OCI-LY7 (cell line): ENCODE results near the gene SYT13. TPM values are rescaled to one million over a fixed set of nuclear protein-coding genes. Genes with fewer than 3 reads are reported as not detected.

Experiments used
- BruUV-seq: library from RNA; stranded (reverse); fragments of 400-500 nt; replicated peaks from 2 replicates; lab custom pipeline; 2021; lab: Mats Ljungman, UMichigan
- CTCF ChIA-PET: fragments of 300-600 bp; sonication (Branson Sonifier 250); formaldehyde crosslinking; loops from one replicate; lab custom pipeline; 2022; ENCODE audit warnings: antibody characterized with exemption; ENCODE audit not compliant: unreplicated experiment; lab: Charles Lee
- POLR2A ChIA-PET: fragments of 300-600 bp; sonication (Branson Sonifier 250); formaldehyde crosslinking; loops from one replicate; lab custom pipeline; 2022; ENCODE audit warnings: antibody characterized with exemption; lab: Charles Lee
- DNase-seq: peaks from one replicate; pipeline ENCODE4 v3.0.0-alpha.2; 2015; ENCODE audit warnings: low spot score
- H2AFZ ChIP-seq: fragments of 200-600 bp; sonication (generic), shearing (Covaris generic); 2 replicates; pipeline ENCODE4 v1.6.1; 2014; ENCODE audit warnings: mild to moderate bottlenecking, antibody characterized with exemption, low read length, moderate library complexity
- H3K27ac ChIP-seq: fragments of 200-600 bp; sonication (generic); 2 replicates; pipeline ENCODE4 v1.5.1; 2014; ENCODE audit warnings: mixed run types, low read depth, mild to moderate bottlenecking, moderate library complexity, low read length, inconsistent platforms; ENCODE audit not compliant: poor library complexity, severe bottlenecking
- H3K36me3 ChIP-seq: fragments of 200-600 bp; sonication (generic); 2 replicates; pipeline ENCODE4 v1.6.1; 2014; ENCODE audit warnings: mild to moderate bottlenecking, antibody characterized with exemption, low read length, moderate library complexity, mixed read lengths; ENCODE audit not compliant: insufficient read depth
- H3K4me1 ChIP-seq: fragments of 200-600 bp; sonication (generic); 2 replicates; pipeline ENCODE4 v1.5.1; 2014; ENCODE audit warnings: mild to moderate bottlenecking, low read length; ENCODE audit not compliant: insufficient read depth, poor library complexity, severe bottlenecking
- H3K4me2 ChIP-seq: fragments of 200-600 bp; sonication (generic); 2 replicates; pipeline ENCODE4 v1.6.1; 2014; ENCODE audit warnings: mild to moderate bottlenecking, low read length
- H3K4me3 ChIP-seq: fragments of 200-600 bp; sonication (generic); 2 replicates; pipeline ENCODE4 v1.5.1; 2014; ENCODE audit warnings: mild to moderate bottlenecking, low read depth, low read length; ENCODE audit not compliant: poor library complexity, severe bottlenecking
- H3K79me2 ChIP-seq: fragments of 200-600 bp; sonication (generic); 2 replicates; pipeline ENCODE4 v1.6.1; 2016; ENCODE audit warnings: low read depth, mild to moderate bottlenecking, low read length, moderate library complexity, mixed read lengths; ENCODE audit not compliant: insufficient read depth
- H3K9me2 ChIP-seq: fragments of 200-600 bp; sonication (generic); 2 replicates; pipeline ENCODE4 v1.6.1; 2016; ENCODE audit warnings: mild to moderate bottlenecking, low read length, mixed read lengths; ENCODE audit not compliant: insufficient read depth
- H3K9me3 ChIP-seq: fragments of 200-600 bp; sonication (generic); 2 replicates; pipeline ENCODE4 v1.6.1; 2014; ENCODE audit warnings: mild to moderate bottlenecking, mixed run types, low read length, mixed read lengths
- H4K20me1 ChIP-seq: fragments of 200-600 bp; sonication (generic); 2 replicates; pipeline ENCODE4 v1.6.1; 2014; ENCODE audit warnings: mild to moderate bottlenecking, antibody characterized with exemption, low read length, moderate library complexity, mixed read lengths; ENCODE audit not compliant: insufficient read depth
- EZH2phosphoT487 ChIP-seq: fragments of 200-600 bp; sonication (generic); IDR thresholded peaks from 2 replicates; pipeline ENCODE4 v1.6.1; 2018; ENCODE audit warnings: low read depth, borderline replicate concordance, mild to moderate bottlenecking, mixed run types, antibody characterized with exemption, low read length, moderate library complexity, mixed read lengths
- intact Hi-C: fragments of 100-400 bp; cut with micrococcal nuclease; formaldehyde crosslinking; loops from one replicate; pipeline ENCODE4 v1.10.0; 2022; ENCODE audit not compliant: unreplicated experiment
- total RNA-seq, 2 experiments: library from RNA; depleted of rRNA in 1 of 2; stranded (reverse); fragments of >200 nt in 1 of 2; shearing (Covaris generic) in 1 of 2; gene quantifications; 2 replicates each; pipeline ENCODE4 v1.2.3, GENCODE V29; 2014 to 2022
- TF ChIP-seq, protein P1 (sequence below): fragments of 200-600 bp; sonication (generic); conservative IDR thresholded peaks from 2 replicates; pipeline ENCODE4 v1.5.1; 2014; ENCODE audit warnings: mild to moderate bottlenecking, antibody characterized with exemption, low read length, moderate library complexity, mixed read lengths

SYT13 gene
- total RNA-seq, 2 experiments from 2014 or later: not detected

DNA sequence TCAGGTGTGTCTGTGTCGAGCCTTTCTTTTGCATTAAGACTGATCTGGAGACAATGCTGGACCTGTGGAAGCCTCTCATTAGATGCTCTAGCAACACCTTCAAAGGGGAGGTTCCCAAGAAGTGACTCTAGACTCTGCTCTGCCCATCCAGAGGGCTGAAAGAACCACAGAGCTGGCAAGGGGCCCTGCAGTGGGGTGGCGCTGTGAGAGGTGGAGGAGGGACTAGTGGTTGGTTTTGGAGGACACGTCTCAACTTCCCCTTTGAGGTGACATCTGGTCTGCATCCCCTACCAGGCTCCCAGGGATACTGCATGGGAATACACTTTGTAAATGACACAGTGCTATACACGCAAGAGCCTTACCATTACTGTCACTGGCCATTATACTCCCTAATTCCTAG lies 34.2 kb upstream of the SYT13 start:
- TF ChIP-seq EZH2phosphoT487: no peak
- TF ChIP-seq, protein P1, sequence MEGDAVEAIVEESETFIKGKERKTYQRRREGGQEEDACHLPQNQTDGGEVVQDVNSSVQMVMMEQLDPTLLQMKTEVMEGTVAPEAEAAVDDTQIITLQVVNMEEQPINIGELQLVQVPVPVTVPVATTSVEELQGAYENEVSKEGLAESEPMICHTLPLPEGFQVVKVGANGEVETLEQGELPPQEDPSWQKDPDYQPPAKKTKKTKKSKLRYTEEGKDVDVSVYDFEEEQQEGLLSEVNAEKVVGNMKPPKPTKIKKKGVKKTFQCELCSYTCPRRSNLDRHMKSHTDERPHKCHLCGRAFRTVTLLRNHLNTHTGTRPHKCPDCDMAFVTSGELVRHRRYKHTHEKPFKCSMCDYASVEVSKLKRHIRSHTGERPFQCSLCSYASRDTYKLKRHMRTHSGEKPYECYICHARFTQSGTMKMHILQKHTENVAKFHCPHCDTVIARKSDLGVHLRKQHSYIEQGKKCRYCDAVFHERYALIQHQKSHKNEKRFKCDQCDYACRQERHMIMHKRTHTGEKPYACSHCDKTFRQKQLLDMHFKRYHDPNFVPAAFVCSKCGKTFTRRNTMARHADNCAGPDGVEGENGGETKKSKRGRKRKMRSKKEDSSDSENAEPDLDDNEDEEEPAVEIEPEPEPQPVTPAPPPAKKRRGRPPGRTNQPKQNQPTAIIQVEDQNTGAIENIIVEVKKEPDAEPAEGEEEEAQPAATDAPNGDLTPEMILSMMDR: no peak
- Histone ChIP-seq H3K4me2 (no peak overlapping the region), H3K4me3 (no peak overlapping the region), H3K9me3 (no peaks in the 10 kb centered on the region), H3K4me1 (no peaks in the 10 kb centered on the region), H2AFZ (no peak overlapping the region), H3K79me2 (no peaks in the 10 kb centered on the region), H3K36me3 (no peaks in the 10 kb centered on the region), H3K9me2 (no peaks in the 10 kb centered on the region), H4K20me1 (no peaks in the 10 kb centered on the region), H3K27ac (no peak overlapping the region)
- POLR2A ChIA-PET: no interaction called here
- intact Hi-C loops: no loop called here
- CTCF ChIA-PET: no interaction called here
- BruUV-seq: no TSS peak
- no peak for DNase-seq

DNA sequence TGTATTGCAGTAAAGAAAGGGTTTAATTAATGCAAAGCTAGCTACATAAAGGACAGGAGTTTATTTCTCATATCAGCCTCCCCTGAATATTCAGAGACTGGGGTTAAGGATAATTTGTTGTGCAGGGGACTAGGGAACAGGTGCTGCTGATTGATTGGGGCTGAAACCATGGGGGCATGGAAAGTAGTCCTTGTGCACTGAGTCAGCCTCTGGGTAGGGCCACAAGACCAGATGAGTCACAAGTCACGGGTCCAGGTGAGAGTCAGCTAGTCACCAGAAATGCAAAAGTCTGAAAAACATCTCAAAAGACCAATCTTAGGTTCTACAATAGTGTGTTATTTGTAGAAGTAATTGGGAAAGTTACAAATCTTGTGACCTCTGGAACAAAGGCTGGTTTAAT lies 32.9 kb upstream of the SYT13 start:
- no peak overlapping the region for H2AFZ ChIP-seq
- H3K36me3 ChIP-seq: no peaks in the 10 kb centered on the region
- ChIA-PET POLR2A (no interaction called here), CTCF (no interaction called here)
- no peaks in the 10 kb centered on the region for H3K4me1 ChIP-seq
- DNase-seq: no peak
- no peaks in the 10 kb centered on the region for H3K9me3 ChIP-seq
- H3K79me2 ChIP-seq: no peaks in the 10 kb centered on the region
- no peak overlapping the region for H3K4me3 ChIP-seq
- H3K4me2 ChIP-seq: no peak overlapping the region
- BruUV-seq: no TSS peak
- H4K20me1 ChIP-seq: no peaks in the 10 kb centered on the region
- TF ChIP-seq EZH2phosphoT487: no peak
- TF ChIP-seq, protein P1: no peak
- H3K27ac ChIP-seq: no peak overlapping the region
- H3K9me2 ChIP-seq: no peaks in the 10 kb centered on the region
- intact Hi-C loops: no loop called here

DNA sequence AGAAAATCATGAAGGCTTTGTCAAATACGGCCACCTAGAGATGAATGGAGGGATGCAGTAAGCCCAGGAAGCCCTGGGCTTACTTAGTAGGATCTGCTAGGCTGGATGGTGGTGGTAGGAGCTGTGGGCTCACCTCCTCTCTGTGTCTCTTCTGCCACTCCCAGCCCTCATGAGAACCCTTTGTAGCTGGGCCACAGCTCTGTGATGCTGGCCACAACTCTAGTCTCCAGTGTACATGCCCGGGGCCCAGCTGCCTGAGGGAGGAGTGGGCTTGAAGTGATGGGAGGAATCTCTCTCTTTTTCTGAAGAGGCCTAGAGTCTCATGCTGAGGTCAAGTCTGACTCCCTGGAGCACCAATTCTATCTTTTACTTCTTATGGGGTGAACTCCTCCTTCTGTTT lies 32.4 kb upstream of the SYT13 start:
- no peak for DNase-seq
- CTCF ChIA-PET: no interaction called here
- H3K9me2 ChIP-seq: no peaks in the 10 kb centered on the region
- H3K27ac ChIP-seq: no peak overlapping the region
- no peaks in the 10 kb centered on the region for H3K36me3 ChIP-seq
- no peaks in the 10 kb centered on the region for H3K79me2 ChIP-seq
- H4K20me1 ChIP-seq: no peaks in the 10 kb centered on the region
- intact Hi-C loops: no loop called here
- no peaks in the 10 kb centered on the region for H3K4me1 ChIP-seq
- no peak overlapping the region for H3K4me3 ChIP-seq
- no peak overlapping the region for H3K4me2 ChIP-seq
- POLR2A ChIA-PET: no interaction called here
- TF ChIP-seq, protein P1: no peak
- TF ChIP-seq EZH2phosphoT487: no peak
- no peak overlapping the region for H2AFZ ChIP-seq
- BruUV-seq: no TSS peak
- H3K9me3 ChIP-seq: no peaks in the 10 kb centered on the region
